ENCODE data around the gene CRTC1. TPM values are rescaled to one million over a fixed set of nuclear protein-coding genes. Genes with fewer than 3 reads are reported as not detected.
A peak's percentile ranks its signal among the peaks of the same experiment; 100 is the strongest.

Gene CRTC1
- total and polyA plus RNA-seq, 11 donors = 3.8 to 10.2 (median 7.2) TPM

GRCh38 chr19:18698321-18699167 is 15.1 kb downstream of the CRTC1 start:
- Histone ChIP-seq H3K4me3 (no peak overlapping the region), H3K27me3 (no peaks in the 10 kb centered on the region), H3K9me3 (no peaks in the 10 kb centered on the region), H3K27ac (no peak overlapping the region), H3K4me1 (peaks cover 0 to 28% (median 20%) of the 10 kb centered on the region in 12 donors), H3K36me3 (no peaks in the 10 kb centered on the region)
- intact Hi-C loops (cut with DNase I) = no loop called here
- WGBS, 4 donors = 89 to 97% (median 95%) methylated on average over 11 to 18 of the region's 18 CpGs
- TF ChIP-seq POLR2A (IDR thresholded peaks at IDR 0.05) = no peak
- no peak for TF ChIP-seq CTCF (IDR thresholded peaks at IDR 0.05)
- DNase-seq (no peak), ATAC-seq (no peak)

- Histone ChIP-seq H3K36me3 (no peaks in the 10 kb centered on the region), H3K4me3 (no peak overlapping the region), H3K27me3 (no peaks in the 10 kb centered on the region), H3K27ac (peak overlapping the region in 4 of 12 donors; percentile 35 to 86 (median 74)), H3K4me1 (peaks cover 0 to 28% (median 20%) of the 10 kb centered on the region in 12 donors), H3K9me3 (no peaks in the 10 kb centered on the region)
- TF ChIP-seq POLR2A (IDR thresholded peaks at IDR 0.05) (no peak), CTCF (IDR thresholded peaks at IDR 0.05) (no peak)
- ATAC-seq = no peak
- DNase-seq = no peak
- 66 to 82% (median 74%) methylated on average over 9 to 14 of the region's 14 CpGs for WGBS, 4 donors
- intact Hi-C loops (cut with DNase I) = no loop called here
Measured at GRCh38 chr19:18699403-18700054, 16.0 kb downstream of the CRTC1 start.

- H3K4me3 ChIP-seq = peak overlapping the region; percentile 14 to 63 (median 46)
- peak; percentile 80 to 91 (median 83) for DNase-seq
- no peaks in the 10 kb centered on the region for H3K9me3 ChIP-seq
- peak overlapping the region in 11 of 12 donors; percentile 34 to 86 (median 58) for H3K27ac ChIP-seq
- WGBS, 4 donors = 0 to 12% (median 10%) methylated on average over 14 to 35 of the region's 35 CpGs
- TF ChIP-seq POLR2A (IDR thresholded peaks at IDR 0.05) (no peak), CTCF (IDR thresholded peaks at IDR 0.05) (no peak)
- ATAC-seq = peak; percentile 86 to 94 (median 89)
- no peaks in the 10 kb centered on the region for H3K27me3 ChIP-seq
- intact Hi-C loops (cut with DNase I) = no loop called here
- H3K36me3 ChIP-seq = no peaks in the 10 kb centered on the region
- H3K4me1 ChIP-seq = peaks cover 0 to 28% (median 20%) of the 10 kb centered on the region in 12 donors
Measured at GRCh38 chr19:18700501-18701249, 17.2 kb downstream of the CRTC1 start.

Data from heart left ventricle (tissue), 16 donors.